ENCODE results near the gene LIPT2. TPM values are rescaled to one million over a fixed set of nuclear protein-coding genes. Genes with fewer than 3 reads are reported as not detected.

The LIPT2 gene
- total RNA-seq, 1 experiment from 2014 or later, result 9.4 TPM

GRCh38 chr11:74444173-74444826 is 49.2 kb downstream of the LIPT2 start:
- in situ Hi-C loops (cut with HindIII; ENCODE audit: low sequenced_read_pairs), result no loop called here
- no peak for DNase-seq (ENCODE audit: low spot score)

- in situ Hi-C loops (cut with HindIII; ENCODE audit: low sequenced_read_pairs), result no loop called here
- peak; percentile 69 for DNase-seq (ENCODE audit: low spot score)
These were observed 50.3 kb downstream of the LIPT2 start for GRCh38 chr11:74443071-74443864.

GRCh38 chr11:74442636-74443035 is 50.9 kb downstream of the LIPT2 start:
- in situ Hi-C loops (cut with HindIII; ENCODE audit: low sequenced_read_pairs), result no loop called here
- no peak for DNase-seq (ENCODE audit: low spot score)

Other genes with a start within 250 kb of the LIPT2 start
- 0.85 and 1.8 TPM in 2 replicates for gene P4HA3, start 182.1 kb downstream of the LIPT2 start, total RNA-seq (2014; rRNA removed; shearing (Covaris generic))
- 6.2 and 9.5 TPM in 2 replicates for gene PGM2L1, start 95.3 kb downstream of the LIPT2 start, total RNA-seq (2014; rRNA removed; shearing (Covaris generic))
- not detected in 2 replicates for gene KCNE3, start 26.2 kb downstream of the LIPT2 start, total RNA-seq (2014; rRNA removed; shearing (Covaris generic))
- 15.6 and 30.7 TPM in 2 replicates for gene POLD3, start 98.9 kb upstream of the LIPT2 start, total RNA-seq (2014; rRNA removed; shearing (Covaris generic))
- not detected in 2 replicates for gene CHRDL2, start 237.7 kb upstream of the LIPT2 start, total RNA-seq (2014; rRNA removed; shearing (Covaris generic))